A204.1 (cell line): Measurements from ENCODE around the gene IFITM1.
"Not testable (repeated sequence)": the region's sequence is repeated elsewhere in the genome, so short reads cannot be mapped to it uniquely, and the experiment has no call there.

Source experiments
- FAIRE-seq: peaks from 2 replicates; lab custom pipeline; 2012; peaks lifted over from hg19 to GRCh38; lab: Jason Lieb, UNC

The IFITM1 gene

GRCh38 chr11:293852-294661 lies 19.8 kb upstream of the IFITM1 start:
- FAIRE-seq, result no peak

GRCh38 chr11:294780-295179 lies 19.1 kb upstream of the IFITM1 start:
- no peak for FAIRE-seq

GRCh38 chr11:295351-296170 lies 18.3 kb upstream of the IFITM1 start:
- no peak for FAIRE-seq

GRCh38 chr11:296171-297050 lies 17.4 kb upstream of the IFITM1 start:
- FAIRE-seq, result no peak

- no peak for FAIRE-seq
Observed at GRCh38 chr11:297051-297585, 16.7 kb upstream of the IFITM1 start.

GRCh38 chr11:297586-298405 lies 16.0 kb upstream of the IFITM1 start:
- FAIRE-seq, result no peak

GRCh38 chr11:298406-299065 lies 15.3 kb upstream of the IFITM1 start:
- FAIRE-seq, result no peak

GRCh38 chr11:299081-299891 lies 14.6 kb upstream of the IFITM1 start, which contains the start of gene IFITM5:
Gene IFITM5 (minus strand): TSS chr11:299526. CDS start chr11:299490, 36 bp downstream.
- no peak for FAIRE-seq

- FAIRE-seq, result no peak
Observed at GRCh38 chr11:299951-300735, 13.7 kb upstream of the IFITM1 start.

- no peak for FAIRE-seq
Observed at GRCh38 chr11:303363-303762, 10.5 kb upstream of the IFITM1 start.

- FAIRE-seq, result no peak
Observed at GRCh38 chr11:304061-304506, 9.8 kb upstream of the IFITM1 start.

GRCh38 chr11:304915-305843 lies 8.7 kb upstream of the IFITM1 start:
- peak; percentile 89 for FAIRE-seq

GRCh38 chr11:305844-306211 lies 8.0 kb upstream of the IFITM1 start:
- no peak for FAIRE-seq

GRCh38 chr11:306645-307371 lies 7.0 kb upstream of the IFITM1 start:
- no peak for FAIRE-seq

- not testable (repeated sequence) for FAIRE-seq
Observed at GRCh38 chr11:307766-308708, 5.8 kb upstream of the IFITM1 start, which contains the start of gene IFITM2. Gene IFITM2 (plus strand): TSS chr11:307816. CDS start chr11:308193, 377 bp downstream.
